Left ventricle myocardium inferior (tissue), 1 donor: ENCODE measurements around the gene SMKR1. TPM values are rescaled to one million over a fixed set of nuclear protein-coding genes. Genes with fewer than 3 reads are reported as not detected.
A peak's percentile ranks its signal among the peaks of the same experiment; 100 is the strongest.

Experiments used
- DNase-seq: peaks from one replicate; pipeline ENCODE4 v3.0.0-alpha.2; 2020
- H3K27ac ChIP-seq: fragments of 200-600 bp; replicated peaks from 2 replicates; pipeline ENCODE4 v1.8.0; 2021
- H3K27me3 ChIP-seq: fragments of 200-600 bp; 2 replicates; pipeline ENCODE4 v1.8.0; 2021; ENCODE audit warnings: low read depth
- H3K36me3 ChIP-seq: fragments of 200-600 bp; 2 replicates; pipeline ENCODE4 v1.8.0; 2021
- H3K4me1 ChIP-seq: fragments of 200-600 bp; 2 replicates; pipeline ENCODE4 v1.8.0; 2021
- H3K4me3 ChIP-seq: fragments of 200-600 bp; 2 replicates; pipeline ENCODE4 v1.8.0; 2021; ENCODE audit warnings: mild to moderate bottlenecking, moderate library complexity
- H3K9me3 ChIP-seq: fragments of 200-600 bp; replicated peaks from 2 replicates; pipeline ENCODE4 v1.8.0; 2021
- intact Hi-C: fragments of 100-400 bp; cut with micrococcal nuclease; formaldehyde crosslinking; loops from one replicate; pipeline ENCODE4 v1.11.0; 2022
- total RNA-seq: library from RNA; stranded (reverse); fragmentation: NEBNext Ultra II Directional; extraction: Animal tissue kit (Norgen Biotek cat#: 25700); gene quantifications from one replicate; pipeline ENCODE4 v1.2.1, GENCODE V29; 2021
- TF ChIP-seq, protein P1 (sequence below): fragments of 200-600 bp; IDR thresholded peaks from 2 replicates; pipeline ENCODE4 v1.8.0; 2021; ENCODE audit warnings: antibody characterized with exemption, mild to moderate bottlenecking, borderline replicate concordance
- donor health status: DM: no; HTN: yes; CAD: no; lungs with severe emphysema.

The SMKR1 gene
- total RNA-seq, 1 donor from 2014 or later, result not detected

DNA sequence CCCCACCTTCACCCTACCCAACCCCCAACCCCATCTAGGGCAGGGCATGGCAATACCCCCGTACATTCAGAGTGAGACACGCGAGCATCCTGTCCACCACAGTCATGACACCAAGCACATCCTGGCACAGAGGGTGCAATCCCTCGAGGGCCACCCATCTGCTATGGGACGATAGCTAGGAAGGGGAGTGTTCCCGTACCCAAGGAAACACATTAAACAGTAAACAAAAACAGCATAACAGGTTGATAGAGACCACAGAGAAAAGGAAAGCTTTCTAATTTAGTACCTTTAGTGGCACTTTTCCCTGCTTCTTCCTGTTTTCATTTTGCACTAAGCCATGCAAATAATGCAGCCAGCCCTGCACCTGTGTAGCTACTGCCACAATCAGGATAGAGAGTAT, 2.3 kb upstream of the SMKR1 start:
- Histone ChIP-seq H3K27ac (no peak overlapping the region), H3K27me3 (peaks cover 32% of the 10 kb centered on the region), H3K36me3 (no peaks in the 10 kb centered on the region), H3K9me3 (no peaks in the 10 kb centered on the region), H3K4me3 (no peak overlapping the region), H3K4me1 (peaks cover 10% of the 10 kb centered on the region)
- intact Hi-C loops, result no loop called here
- DNase-seq, result no peak
- TF ChIP-seq, protein P1, sequence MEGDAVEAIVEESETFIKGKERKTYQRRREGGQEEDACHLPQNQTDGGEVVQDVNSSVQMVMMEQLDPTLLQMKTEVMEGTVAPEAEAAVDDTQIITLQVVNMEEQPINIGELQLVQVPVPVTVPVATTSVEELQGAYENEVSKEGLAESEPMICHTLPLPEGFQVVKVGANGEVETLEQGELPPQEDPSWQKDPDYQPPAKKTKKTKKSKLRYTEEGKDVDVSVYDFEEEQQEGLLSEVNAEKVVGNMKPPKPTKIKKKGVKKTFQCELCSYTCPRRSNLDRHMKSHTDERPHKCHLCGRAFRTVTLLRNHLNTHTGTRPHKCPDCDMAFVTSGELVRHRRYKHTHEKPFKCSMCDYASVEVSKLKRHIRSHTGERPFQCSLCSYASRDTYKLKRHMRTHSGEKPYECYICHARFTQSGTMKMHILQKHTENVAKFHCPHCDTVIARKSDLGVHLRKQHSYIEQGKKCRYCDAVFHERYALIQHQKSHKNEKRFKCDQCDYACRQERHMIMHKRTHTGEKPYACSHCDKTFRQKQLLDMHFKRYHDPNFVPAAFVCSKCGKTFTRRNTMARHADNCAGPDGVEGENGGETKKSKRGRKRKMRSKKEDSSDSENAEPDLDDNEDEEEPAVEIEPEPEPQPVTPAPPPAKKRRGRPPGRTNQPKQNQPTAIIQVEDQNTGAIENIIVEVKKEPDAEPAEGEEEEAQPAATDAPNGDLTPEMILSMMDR, result no peak

DNA sequence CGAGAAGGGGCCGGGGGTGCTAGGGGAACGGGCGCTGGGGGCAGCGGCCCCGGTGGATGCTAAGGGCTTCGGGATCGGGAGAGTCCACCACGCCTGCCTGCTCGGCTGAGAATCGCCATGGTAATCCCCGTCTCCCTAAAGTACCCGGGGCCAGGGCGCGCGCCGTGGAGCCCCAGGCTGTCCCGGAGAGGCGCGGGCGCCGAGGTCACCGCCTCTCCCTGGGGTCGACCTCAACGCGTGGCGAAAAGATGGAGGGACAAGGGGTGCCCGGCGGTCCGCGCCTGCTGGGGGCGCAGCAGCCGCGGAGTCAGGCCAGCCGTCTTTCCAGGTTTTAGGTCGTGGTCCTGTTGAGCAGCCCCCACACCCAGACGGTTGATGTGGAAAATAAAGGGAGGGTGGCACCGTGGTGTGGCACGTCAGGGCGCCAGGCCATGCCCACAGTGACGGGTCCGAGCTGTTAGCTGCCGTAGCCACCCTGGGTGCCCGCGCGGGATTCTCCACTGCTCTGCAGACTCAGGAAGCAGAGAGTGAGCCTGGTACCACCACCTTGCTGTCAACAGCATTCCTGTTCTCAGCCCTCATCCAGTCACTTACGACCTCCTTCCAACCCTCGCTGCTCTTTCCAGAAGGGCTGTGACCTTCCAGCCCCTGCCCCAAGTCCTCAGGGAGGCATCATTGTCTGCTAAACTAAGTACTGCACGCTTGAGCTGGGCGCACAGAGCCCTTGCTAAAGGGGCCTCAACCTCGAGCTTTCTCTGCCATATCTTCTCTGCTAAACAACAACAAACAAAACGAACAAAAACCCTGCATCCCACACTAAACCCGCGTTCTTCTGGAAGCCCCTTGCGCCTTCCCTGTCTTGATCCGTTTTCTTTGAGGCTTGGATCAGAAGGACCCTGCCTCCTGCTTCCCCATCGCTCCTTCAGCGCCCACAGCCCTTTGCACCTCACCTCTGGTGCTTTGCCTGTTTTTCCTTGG, 666 bp downstream of the SMKR1 start:
- Histone ChIP-seq H3K9me3 (no peaks in the 10 kb centered on the region), H3K27me3 (peaks cover 32% of the 10 kb centered on the region), H3K4me1 (peaks cover 10% of the 10 kb centered on the region), H3K27ac (no peak overlapping the region), H3K36me3 (no peaks in the 10 kb centered on the region), H3K4me3 (peak overlapping the region; percentile 72)
- no peak for DNase-seq
- intact Hi-C loops, result no loop called here
- TF ChIP-seq, protein P1, result no peak

DNA sequence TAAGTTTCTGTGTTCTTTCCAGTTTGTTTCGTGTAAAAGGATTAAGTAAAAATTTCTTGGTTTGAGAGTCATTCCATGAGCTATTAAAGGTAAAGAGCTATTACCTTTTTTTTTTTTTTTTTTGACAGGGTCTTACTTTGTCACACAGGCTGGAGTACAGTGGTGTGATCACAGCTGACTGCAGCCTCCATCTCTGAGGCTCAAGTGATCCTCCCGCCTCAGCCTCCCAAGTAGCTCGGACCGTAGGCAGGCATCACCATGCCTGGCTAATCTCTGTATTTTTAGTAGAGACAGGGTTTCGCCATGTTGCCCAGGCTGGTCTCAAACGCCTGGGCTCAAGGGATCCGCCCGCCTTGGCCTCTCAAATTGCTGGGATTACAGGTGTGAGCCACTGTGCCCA, 1.4 kb downstream of the SMKR1 start:
- intact Hi-C loops, result no loop called here
- no peak for DNase-seq
- no peaks in the 10 kb centered on the region for H3K9me3 ChIP-seq
- peaks cover 32% of the 10 kb centered on the region for H3K27me3 ChIP-seq
- H3K27ac ChIP-seq, result no peak overlapping the region
- TF ChIP-seq, protein P1, result no peak
- peaks cover 10% of the 10 kb centered on the region for H3K4me1 ChIP-seq
- no peak overlapping the region for H3K4me3 ChIP-seq
- H3K36me3 ChIP-seq, result no peaks in the 10 kb centered on the region

DNA sequence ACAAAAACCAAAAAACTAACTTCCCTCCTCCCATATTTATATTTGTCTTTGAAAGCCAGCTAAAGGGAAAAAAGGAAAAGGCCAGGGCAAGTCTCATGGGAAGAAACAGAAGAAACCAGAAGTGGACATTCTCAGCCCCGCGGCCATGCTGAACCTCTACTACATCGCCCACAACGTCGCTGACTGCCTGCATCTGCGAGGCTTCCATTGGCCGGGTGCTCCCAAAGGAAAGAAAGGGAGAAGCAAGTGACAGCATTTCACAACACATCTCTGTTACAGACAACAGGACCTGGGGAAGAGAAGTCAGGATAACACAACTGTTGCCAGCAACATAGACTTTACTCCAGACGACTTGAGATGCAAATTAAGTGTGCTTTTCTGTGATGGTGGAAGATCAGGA, 9.9 kb downstream of the SMKR1 start:
- H3K9me3 ChIP-seq, result no peaks in the 10 kb centered on the region
- no peak overlapping the region for H3K4me3 ChIP-seq
- TF ChIP-seq, protein P1, result no peak
- no peaks in the 10 kb centered on the region for H3K4me1 ChIP-seq
- no peaks in the 10 kb centered on the region for H3K36me3 ChIP-seq
- H3K27ac ChIP-seq, result no peak overlapping the region
- intact Hi-C loops, result no loop called here
- DNase-seq, result no peak
- peaks cover 39% of the 10 kb centered on the region for H3K27me3 ChIP-seq

DNA sequence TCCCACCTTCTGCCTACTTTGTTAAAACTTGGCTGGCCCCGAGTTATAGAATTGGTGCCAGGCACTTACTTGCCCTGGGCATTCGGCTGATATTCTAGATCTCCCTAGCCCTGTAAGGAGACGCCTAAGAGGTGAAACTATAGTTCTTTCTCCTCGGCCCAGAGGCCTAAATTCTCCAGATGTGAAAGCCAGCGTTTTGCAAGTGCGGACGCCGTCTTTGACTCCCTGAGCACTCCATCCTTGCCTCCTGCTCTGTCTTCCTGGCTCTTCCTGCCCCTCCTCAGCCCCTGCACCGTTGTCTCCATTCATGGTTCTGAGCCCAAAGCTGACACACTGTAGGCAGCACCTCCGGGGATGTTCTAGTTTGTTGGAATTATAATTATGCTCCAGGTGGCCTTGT, 11.2 kb downstream of the SMKR1 start:
- intact Hi-C loops, result no loop called here
- no peak for DNase-seq
- Histone ChIP-seq H3K27me3 (peaks cover 45% of the 10 kb centered on the region), H3K27ac (no peak overlapping the region), H3K4me1 (no peaks in the 10 kb centered on the region), H3K36me3 (no peaks in the 10 kb centered on the region), H3K4me3 (no peak overlapping the region), H3K9me3 (no peaks in the 10 kb centered on the region)
- TF ChIP-seq, protein P1, result no peak
